Measurements from ENCODE around the gene ZNF503.

ZNF503 gene

DNA sequence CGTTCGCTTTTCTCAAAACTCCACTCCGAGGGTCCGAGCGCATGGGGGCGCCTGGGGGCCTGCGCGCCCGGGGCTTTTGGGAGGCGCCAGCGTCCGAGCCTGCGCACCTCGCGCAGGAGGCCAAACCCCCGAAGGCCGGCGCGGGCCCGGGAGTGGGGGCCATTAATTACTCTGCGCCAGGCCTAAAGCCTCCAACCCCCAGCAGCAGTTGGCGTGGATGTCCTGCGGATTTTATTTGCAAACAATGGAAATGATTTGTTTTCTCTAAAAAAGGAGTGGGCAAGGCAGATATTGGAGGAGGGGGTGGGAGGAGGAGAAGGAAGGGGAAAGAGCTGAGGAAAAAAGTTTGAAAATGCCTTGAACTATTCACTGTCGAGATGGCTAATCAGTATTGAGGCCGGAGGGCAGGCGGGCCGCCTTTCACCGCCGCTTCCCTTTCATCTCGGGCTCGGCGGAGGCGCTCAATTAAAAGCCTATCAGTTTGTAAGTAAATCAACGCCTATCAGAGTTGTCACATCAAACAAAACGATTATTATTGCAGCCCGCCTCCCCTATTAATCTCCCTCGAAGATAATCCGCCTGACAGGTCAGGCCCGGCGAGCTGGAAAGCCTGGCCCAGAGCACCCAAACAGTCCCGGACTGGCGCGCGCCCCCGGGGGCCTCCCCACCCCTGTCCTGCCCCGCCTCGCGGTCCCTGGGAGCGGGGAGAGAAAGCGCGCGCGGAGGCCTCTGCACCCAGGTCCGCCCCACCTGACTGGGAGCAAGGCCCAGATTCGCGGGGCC, 3.4 kb upstream of the ZNF503 start:
- TF ChIP-seq TAF1 (IDR thresholded peaks at IDR 0.05; ENCODE audit: low read depth) (no peak), FOXM1 (IDR thresholded peaks at IDR 0.05; ENCODE audit: borderline replicate concordance, low read depth) (no peak), TCF12 (IDR thresholded peaks at IDR 0.05; ENCODE audit: low read depth) (no peak), ZBTB7A (IDR thresholded peaks at IDR 0.05; ENCODE audit: low read depth) (0 out of 2 replicates have a peak, but pooled peaks have one; percentile 22)
- TF ChIP-seq, protein P1, sequence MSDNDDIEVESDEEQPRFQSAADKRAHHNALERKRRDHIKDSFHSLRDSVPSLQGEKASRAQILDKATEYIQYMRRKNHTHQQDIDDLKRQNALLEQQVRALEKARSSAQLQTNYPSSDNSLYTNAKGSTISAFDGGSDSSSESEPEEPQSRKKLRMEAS (IDR thresholded peaks at IDR 0.05), result no peak
- TF ChIP-seq, protein P2, sequence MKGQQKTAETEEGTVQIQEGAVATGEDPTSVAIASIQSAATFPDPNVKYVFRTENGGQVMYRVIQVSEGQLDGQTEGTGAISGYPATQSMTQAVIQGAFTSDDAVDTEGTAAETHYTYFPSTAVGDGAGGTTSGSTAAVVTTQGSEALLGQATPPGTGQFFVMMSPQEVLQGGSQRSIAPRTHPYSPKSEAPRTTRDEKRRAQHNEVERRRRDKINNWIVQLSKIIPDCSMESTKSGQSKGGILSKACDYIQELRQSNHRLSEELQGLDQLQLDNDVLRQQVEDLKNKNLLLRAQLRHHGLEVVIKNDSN (IDR thresholded peaks at IDR 0.05), result no peak

DNA sequence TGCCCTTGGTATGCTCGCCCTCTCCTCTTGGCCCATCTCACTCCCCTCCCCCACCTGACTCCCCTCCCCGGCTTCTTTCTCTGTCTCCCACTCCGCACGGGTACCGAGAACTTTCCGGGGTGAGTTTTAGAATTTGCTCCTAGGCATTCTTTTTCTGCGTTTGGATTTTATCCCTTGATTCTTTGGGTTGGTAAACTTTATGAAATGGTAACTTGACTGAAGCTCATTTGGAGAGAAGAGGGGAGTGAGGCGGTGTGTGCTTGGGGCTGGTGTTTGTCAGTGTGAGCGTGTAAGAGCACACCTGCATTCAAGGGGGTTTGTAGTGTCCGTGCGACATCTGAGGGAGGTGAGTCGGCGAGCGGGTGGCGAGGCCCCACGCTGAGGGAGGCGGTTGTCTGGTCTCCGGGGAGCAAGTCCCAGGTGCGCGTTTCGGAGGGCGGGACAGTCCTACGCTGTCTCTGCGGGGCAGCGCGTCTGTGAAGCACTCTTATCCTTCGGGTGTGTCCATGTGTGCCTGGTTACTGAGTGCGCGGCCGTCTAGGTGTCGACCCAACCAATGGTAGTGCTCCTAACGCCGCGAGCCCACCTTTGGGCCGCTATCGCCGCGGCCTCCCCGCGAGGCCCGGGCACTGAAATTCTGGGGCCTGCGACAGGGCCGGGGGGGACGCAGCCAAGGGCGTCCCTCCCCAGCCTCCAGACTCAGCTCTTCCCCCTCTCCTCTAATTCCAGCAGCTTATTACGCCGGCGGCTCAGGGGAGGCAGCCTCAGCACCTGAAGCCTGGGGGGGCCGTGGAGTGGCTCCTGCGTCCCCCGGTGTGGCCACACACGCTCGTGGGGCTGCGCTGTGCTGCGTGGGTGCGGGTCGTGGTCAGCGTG, 2.6 kb upstream of the ZNF503 start:
- TF ChIP-seq EP300 (IDR thresholded peaks at IDR 0.05; ENCODE audit: borderline replicate concordance) (no peak), EGR1 (IDR thresholded peaks at IDR 0.05) (no peak), TCF12 (IDR thresholded peaks at IDR 0.05; ENCODE audit: low read depth) (no peak), FOXM1 (IDR thresholded peaks at IDR 0.05; ENCODE audit: borderline replicate concordance, low read depth) (no peak), CREB1 (IDR thresholded peaks at IDR 0.05; ENCODE audit: low read depth) (no peak), RAD21 (IDR thresholded peaks at IDR 0.05; ENCODE audit: low read depth) (no peak), YY1 (IDR thresholded peaks at IDR 0.05; ENCODE audit: low read depth) (0 out of 2 replicates have a peak, but pooled peaks have one; percentile 3), ZBTB7A (IDR thresholded peaks at IDR 0.05; ENCODE audit: low read depth) (0 out of 2 replicates have a peak, but pooled peaks have one; percentile 30)
- TF ChIP-seq, protein P1 (IDR thresholded peaks at IDR 0.05), result peak; percentile 11; the same call in 1 of the 2 replicates

DNA sequence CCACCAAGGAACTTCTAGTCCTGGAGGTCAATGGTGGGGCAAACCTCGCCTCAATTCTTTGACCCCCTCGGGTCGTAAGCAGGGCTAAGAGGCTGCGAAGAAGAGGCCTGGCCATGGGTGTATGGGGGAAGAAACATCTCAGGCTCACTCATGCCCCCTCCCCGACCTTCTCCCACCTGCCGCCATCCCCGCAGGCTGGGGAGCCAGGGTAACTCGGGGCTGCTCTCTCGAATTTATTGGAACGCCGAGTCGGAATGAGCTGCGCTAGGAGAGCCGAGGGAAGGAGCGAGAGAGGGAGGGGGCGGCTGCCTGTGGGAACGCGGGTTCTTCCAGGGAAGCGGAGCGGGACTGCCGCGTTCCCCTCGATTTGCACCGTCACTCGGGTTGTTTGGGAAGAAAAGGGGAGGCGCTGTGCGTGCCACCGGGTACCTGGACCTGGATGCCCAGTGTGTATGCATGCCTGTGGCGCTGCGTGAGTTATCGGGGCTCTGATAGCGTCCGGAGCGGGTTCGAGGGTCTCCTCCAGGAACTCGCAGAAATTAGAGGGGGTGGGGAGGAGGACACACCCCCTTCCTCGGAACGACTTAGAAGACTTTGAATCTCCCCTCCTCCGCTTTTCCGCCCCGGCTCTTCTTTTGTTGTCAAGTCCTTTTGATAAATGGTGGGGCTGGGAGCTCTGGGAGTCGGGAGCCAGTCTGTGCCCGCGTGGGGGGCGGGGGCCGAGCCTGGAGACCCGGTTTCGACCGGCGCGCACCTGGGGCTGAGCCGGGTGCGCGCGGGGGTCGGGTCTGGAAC, 1.8 kb upstream of the ZNF503 start:
- TF ChIP-seq YY1 (IDR thresholded peaks at IDR 0.05; ENCODE audit: low read depth) (0 out of 2 replicates have a peak, but pooled peaks have one; percentile 7), EGR1 (IDR thresholded peaks at IDR 0.05) (no peak), TAF1 (IDR thresholded peaks at IDR 0.05; ENCODE audit: low read depth) (0 out of 2 replicates have a peak, but pooled peaks have one; percentile 24), TCF12 (IDR thresholded peaks at IDR 0.05; ENCODE audit: low read depth) (peak; percentile 32; the same call in 1 of the 2 replicates)

DNA sequence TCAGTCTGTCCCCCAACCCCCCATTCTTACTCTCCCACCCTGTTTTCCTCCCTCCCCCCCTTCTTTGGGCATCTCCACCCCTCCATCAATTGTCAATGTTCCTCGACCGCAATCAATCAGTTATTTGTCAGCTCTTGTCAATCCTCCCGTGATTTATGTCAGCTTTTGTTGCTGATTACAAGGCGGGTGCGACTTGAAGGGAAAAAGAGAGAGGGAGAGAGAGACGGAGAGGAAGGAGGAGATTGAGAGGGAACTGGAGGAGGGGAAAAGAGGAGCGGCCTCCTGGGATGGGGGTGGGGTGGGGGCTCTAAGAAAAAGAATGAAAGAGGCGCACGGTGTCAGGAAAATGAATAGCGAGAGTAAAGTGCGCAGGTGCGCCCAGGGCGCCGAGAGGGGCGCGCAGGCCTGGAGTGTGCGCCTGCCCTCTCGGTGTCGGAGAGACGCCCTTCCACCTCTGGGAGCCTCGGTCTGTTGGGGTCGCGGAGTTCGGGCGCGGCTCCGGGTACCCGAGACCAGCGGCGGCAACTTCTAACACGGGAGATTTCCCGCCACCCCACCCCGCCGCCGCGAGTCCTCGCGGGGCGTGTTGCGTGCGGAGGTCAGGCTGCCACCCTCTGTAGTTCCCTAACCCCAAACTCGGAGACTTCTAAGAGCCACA, 1.1 kb upstream of the ZNF503 start:
- TF ChIP-seq FOXM1 (IDR thresholded peaks at IDR 0.05; ENCODE audit: borderline replicate concordance, low read depth), result no peak
- no peak for TF ChIP-seq CEBPB (IDR thresholded peaks at IDR 0.05)
- TF ChIP-seq, protein P1 (IDR thresholded peaks at IDR 0.05), result no peak
- TF ChIP-seq ZBTB7A (IDR thresholded peaks at IDR 0.05; ENCODE audit: low read depth), result no peak
- TF ChIP-seq EP300 (IDR thresholded peaks at IDR 0.05; ENCODE audit: borderline replicate concordance), result no peak
- no peak for TF ChIP-seq YY1 (IDR thresholded peaks at IDR 0.05; ENCODE audit: low read depth)
- no peak for TF ChIP-seq RAD21 (IDR thresholded peaks at IDR 0.05; ENCODE audit: low read depth)
- TF ChIP-seq, protein P3, sequence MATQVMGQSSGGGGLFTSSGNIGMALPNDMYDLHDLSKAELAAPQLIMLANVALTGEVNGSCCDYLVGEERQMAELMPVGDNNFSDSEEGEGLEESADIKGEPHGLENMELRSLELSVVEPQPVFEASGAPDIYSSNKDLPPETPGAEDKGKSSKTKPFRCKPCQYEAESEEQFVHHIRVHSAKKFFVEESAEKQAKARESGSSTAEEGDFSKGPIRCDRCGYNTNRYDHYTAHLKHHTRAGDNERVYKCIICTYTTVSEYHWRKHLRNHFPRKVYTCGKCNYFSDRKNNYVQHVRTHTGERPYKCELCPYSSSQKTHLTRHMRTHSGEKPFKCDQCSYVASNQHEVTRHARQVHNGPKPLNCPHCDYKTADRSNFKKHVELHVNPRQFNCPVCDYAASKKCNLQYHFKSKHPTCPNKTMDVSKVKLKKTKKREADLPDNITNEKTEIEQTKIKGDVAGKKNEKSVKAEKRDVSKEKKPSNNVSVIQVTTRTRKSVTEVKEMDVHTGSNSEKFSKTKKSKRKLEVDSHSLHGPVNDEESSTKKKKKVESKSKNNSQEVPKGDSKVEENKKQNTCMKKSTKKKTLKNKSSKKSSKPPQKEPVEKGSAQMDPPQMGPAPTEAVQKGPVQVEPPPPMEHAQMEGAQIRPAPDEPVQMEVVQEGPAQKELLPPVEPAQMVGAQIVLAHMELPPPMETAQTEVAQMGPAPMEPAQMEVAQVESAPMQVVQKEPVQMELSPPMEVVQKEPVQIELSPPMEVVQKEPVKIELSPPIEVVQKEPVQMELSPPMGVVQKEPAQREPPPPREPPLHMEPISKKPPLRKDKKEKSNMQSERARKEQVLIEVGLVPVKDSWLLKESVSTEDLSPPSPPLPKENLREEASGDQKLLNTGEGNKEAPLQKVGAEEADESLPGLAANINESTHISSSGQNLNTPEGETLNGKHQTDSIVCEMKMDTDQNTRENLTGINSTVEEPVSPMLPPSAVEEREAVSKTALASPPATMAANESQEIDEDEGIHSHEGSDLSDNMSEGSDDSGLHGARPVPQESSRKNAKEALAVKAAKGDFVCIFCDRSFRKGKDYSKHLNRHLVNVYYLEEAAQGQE (IDR thresholded peaks at IDR 0.05; ENCODE audit: low read depth), result no peak
- no peak for TF ChIP-seq TAF1 (IDR thresholded peaks at IDR 0.05; ENCODE audit: low read depth)
- TF ChIP-seq NFIC (IDR thresholded peaks at IDR 0.05), result no peak
- TF ChIP-seq TCF12 (IDR thresholded peaks at IDR 0.05; ENCODE audit: low read depth), result no peak

DNA sequence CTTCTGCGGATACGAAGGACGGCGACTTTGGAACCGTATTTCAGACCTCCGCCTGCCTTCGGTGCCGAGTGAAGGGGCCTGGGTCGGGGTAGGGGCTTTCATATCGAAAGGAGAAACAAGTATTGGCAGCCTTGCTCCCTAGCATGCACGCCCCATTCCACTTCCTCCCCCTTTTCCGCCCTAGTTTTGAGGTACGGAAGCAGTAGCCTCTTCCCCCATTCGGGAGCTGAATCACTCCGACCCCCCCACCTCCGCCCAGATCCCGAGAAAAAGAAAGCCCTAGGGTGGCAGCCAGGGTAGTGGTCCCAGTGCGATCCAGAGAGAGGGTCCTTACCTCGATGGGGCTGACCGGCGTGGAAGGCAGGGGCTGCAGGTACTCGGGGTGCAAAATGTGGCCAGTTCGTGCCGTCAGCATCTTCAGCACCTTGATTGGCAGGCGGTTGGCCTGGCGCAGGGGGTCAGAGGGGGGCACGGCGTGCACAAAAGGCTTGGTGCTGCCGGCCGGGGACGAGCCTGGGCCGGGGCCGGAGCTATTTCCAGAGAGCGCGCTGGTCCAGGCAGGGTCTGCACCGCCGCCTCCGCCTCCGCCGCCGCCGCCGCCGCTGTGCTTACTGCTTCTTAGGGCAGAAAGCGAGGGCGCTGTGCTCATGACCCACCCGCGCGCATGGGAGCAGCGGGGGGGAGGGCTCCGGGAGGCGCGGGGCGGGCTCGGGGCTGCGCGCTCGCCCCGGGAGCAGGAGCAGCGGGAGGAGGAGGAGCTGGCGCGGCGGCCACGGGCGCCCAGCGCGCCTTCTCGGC, 594 bp downstream of the ZNF503 start:
- no peak for TF ChIP-seq YY1 (IDR thresholded peaks at IDR 0.05; ENCODE audit: low read depth)
- TF ChIP-seq, protein P3 (IDR thresholded peaks at IDR 0.05; ENCODE audit: low read depth), result no peak
- TF ChIP-seq TCF12 (IDR thresholded peaks at IDR 0.05; ENCODE audit: low read depth), result no peak
- TF ChIP-seq RAD21 (IDR thresholded peaks at IDR 0.05; ENCODE audit: low read depth), result no peak
- no peak for TF ChIP-seq EP300 (IDR thresholded peaks at IDR 0.05; ENCODE audit: borderline replicate concordance)
- TF ChIP-seq FOXM1 (IDR thresholded peaks at IDR 0.05; ENCODE audit: borderline replicate concordance, low read depth), result no peak
- TF ChIP-seq, protein P2 (IDR thresholded peaks at IDR 0.05), result no peak
- no peak for TF ChIP-seq TEAD4 (IDR thresholded peaks at IDR 0.05)
- no peak for TF ChIP-seq CREB1 (IDR thresholded peaks at IDR 0.05; ENCODE audit: low read depth)
- TF ChIP-seq ZBTB7A (IDR thresholded peaks at IDR 0.05; ENCODE audit: low read depth), result peak; percentile 59
- TF ChIP-seq EGR1 (IDR thresholded peaks at IDR 0.05), result peak; percentile 28; the same call in 1 of the 2 replicates
- TF ChIP-seq, protein P1 (IDR thresholded peaks at IDR 0.05), result no peak; the same call in 1 of the 2 replicates
